ENCODE measurements around the gene SNCA. TPM values are rescaled to one million over a fixed set of nuclear protein-coding genes. Genes with fewer than 3 reads are reported as not detected.

SNCA gene
- total RNA-seq, 1 donor from 2014 or later, result 13.4 TPM

DNA sequence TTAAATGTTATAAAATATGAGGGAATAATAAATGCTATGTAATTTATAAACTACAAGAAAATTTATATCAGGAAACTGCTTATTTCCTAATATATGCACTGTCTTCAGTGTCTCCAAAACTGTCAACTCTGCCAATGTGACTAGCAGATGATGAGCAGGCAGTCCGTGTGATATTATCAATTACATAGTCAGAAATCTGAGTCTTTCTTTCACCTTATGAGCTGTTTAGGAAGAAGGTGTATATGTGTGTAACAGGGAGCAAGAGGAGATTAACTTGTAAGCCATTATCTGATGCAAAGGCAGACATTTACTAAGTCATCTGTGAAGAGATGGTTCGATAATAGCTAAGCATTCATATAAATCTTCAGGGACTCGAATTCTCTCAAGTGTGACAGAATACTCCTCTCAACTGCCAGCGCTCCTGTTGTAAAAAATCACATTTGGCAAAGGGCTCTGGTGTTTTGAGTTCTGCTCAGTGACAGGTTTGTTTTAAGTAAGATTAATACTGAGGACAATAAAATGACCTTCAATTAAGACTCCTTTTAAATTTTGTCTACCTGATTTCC is 79.7 kb downstream of the SNCA start:
- no peak for DNase-seq (ENCODE audit: low spot score)

- DNase-seq (ENCODE audit: low spot score), result no peak
Observed at GRCh38 chr4:89755220-89755619, 81.7 kb downstream of the SNCA start.

- no peak for DNase-seq (ENCODE audit: low spot score)
Observed at GRCh38 chr4:89754531-89754930, 82.4 kb downstream of the SNCA start.

- DNase-seq (ENCODE audit: low spot score), result no peak
Observed at GRCh38 chr4:89753601-89754066, 83.3 kb downstream of the SNCA start.

DNA sequence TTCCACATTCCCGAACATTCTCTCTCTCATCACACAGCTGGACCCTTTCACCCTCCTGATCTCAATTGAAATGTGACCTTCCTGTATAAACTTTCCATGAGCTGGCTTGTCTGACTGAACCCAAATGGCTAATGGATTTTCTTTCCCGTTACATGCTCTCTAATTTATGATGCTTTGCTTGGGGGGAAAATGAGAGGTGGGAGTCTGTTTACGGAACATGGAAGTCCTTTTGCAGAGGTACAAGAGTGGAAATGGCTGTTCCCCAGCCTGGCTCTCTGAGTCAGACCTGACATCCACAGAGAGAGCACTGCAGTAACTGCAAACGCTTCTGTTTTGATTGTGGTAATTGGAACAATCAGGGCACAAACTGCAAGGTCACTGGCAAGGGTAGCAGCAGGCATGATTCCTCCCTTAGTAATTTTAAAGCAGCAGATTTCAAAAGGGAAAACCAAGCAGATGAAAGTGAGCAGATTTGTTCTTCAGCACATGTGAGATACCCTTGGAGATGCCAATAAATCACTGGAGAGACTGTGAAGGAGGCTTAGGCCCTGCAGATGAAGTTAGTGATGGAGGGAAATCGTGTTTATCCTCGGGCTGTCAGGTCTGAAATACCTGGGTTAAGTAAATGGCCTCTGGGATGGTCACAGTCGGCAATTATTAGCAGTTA is 83.9 kb downstream of the SNCA start:
- DNase-seq (ENCODE audit: low spot score), result no peak

- no peak for DNase-seq (ENCODE audit: low spot score)
Observed at GRCh38 chr4:89751416-89751815, 85.5 kb downstream of the SNCA start.

- DNase-seq (ENCODE audit: low spot score), result no peak
Observed at GRCh38 chr4:89746377-89746776, 90.6 kb downstream of the SNCA start.

DNA sequence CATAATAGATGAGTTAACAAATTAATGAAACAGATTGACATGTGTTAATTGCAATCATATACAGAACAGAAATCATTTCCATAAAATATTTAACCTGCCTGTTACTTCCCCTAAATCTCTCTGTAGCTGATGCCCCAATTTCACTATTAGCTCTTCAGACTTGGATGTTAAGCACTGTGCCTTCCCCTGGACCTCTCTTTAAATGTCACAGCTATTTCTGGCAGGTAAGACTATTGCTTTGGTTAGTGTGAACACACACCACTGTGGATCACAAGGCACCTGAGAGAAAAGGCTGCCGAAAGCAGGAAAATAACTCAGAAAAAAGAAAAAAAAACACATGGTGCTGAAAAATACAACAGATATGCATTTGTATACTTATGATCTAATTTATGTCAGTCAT is 91.3 kb downstream of the SNCA start:
- no peak for DNase-seq (ENCODE audit: low spot score)

DNA sequence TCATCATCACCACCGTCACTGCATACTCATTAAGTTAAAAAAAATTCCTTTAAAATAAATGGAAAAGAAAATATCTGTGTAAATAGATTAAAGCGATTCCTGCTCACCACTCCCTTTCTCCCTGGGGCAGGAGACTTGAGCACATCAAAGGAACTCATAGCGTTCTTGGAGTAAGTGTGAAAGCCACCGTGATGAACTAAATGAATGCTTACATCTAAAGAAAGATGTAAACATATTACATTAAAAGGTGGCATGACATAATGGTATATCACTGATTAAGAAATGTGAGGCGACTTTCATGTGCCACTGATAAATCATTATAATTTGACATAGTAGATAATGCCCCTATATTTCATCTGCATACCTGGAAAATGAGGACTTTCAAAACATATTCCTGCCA is 92.0 kb downstream of the SNCA start:
- no peak for DNase-seq (ENCODE audit: low spot score)

GRCh38 chr4:89741768-89742167 is 95.2 kb downstream of the SNCA start:
- no peak for DNase-seq (ENCODE audit: low spot score)

DNA sequence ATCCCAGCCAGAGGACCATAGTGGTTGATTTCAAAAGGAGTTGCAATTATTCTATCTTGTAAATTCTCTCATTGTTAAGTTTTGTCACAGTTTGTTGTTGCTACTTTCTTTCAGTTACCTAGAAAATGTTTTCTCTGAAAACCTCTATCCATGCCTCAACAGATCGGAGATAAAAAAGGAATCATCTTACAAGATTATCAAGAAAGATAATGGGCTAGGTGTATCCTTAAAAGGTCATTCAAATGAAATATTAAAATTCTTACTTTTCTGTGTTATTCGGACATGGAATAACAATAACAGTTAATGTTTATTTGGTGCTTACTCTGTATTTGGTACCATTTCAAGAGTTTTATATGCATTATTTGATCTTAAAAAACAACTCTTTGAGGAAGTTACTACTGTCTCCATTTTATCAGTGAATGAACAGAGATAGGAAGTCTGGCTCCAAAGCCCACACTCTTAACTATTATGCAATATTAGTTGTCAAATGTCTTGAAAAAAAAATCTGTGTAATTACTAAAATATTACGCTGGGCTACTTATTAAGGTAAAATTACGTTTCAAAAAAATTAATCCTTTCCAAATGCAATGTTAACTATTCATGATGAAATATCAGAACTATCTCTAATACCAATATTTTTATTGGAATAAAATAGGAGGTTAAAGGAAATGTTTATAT is 97.5 kb downstream of the SNCA start:
- no peak for DNase-seq (ENCODE audit: low spot score)

DNA sequence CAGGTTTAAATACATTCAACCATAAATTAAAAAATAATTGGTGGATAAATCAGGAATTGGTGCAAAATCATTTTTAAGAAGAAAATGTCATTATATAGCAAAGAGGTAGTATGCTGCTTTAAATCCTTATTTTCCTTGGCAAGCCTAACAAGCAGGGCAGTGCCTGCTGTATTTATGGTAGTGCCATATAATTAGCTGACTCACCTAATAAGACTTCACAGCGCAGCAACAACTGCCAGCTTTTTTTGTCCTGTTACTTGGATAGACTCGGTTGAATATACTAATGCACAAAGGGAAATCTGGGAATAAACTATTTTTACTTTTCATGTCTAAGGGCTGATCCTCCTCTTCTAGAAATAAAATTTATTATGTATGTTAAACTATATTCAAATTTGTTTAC is 99.1 kb downstream of the SNCA start:
- DNase-seq (ENCODE audit: low spot score), result no peak

GRCh38 chr4:89733946-89734345 is 103.0 kb downstream of the SNCA start:
- DNase-seq (ENCODE audit: low spot score), result no peak

- DNase-seq (ENCODE audit: low spot score), result no peak
Observed at GRCh38 chr4:89727238-89727637, 109.7 kb downstream of the SNCA start.

GRCh38 chr4:89725268-89725667 is 111.7 kb downstream of the SNCA start:
- no peak for DNase-seq (ENCODE audit: low spot score)

- no peak for DNase-seq (ENCODE audit: low spot score)
Observed at GRCh38 chr4:89724716-89725115, 112.2 kb downstream of the SNCA start.

DNA sequence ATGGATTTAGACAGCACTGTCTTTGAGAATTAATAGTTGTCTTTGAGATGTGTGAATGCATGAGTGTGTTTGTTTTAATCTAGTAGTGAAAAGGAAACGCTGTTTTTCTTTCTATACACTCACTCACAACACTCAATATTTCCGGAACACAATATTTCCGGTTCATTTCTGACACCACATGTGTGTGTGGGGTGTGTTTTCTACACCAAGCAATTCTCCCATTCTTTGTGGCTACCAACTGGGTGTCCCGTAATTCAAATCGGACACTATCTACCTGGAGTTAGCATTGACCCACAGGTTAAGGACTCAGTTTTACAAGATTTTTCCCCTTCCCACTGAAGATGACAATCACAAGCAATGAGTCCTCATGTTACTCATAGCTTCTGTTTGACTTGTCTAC is 113.9 kb downstream of the SNCA start:
- DNase-seq (ENCODE audit: low spot score), result no peak

DNA sequence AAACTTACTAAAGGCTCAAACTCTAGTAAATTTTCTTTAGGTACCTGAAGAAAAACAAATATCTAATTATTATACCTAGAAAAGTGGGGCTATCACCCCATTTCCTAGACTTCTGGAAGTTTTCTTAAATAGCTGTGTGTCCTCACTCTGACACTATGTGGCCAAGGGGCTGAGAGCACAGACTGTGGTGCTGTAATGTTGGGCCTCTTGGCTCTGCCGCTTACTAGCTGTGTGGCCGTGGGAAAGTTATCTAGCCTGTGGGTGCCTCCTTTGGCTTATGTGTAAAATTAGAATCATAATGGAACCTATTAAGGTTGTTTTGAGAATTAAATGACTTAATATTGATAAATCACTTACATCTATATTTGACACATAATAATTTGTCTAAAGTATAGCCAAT is 114.4 kb downstream of the SNCA start:
- DNase-seq (ENCODE audit: low spot score), result no peak

- no peak for DNase-seq (ENCODE audit: low spot score)
Observed at GRCh38 chr4:89720981-89721380, 116.0 kb downstream of the SNCA start.

GRCh38 chr4:89719536-89720090 is 117.3 kb downstream of the SNCA start:
- no peak for DNase-seq (ENCODE audit: low spot score)

GRCh38 chr4:89716893-89717292 is 120.1 kb downstream of the SNCA start:
- no peak for DNase-seq (ENCODE audit: low spot score)

GRCh38 chr4:89715631-89716030 is 121.3 kb downstream of the SNCA start:
- no peak for DNase-seq (ENCODE audit: low spot score)

All from mesenteric fat pad (tissue), 1 donor.